ENCODE measurements around the gene SLC15A4.

SLC15A4 gene

GRCh38 chr12:128791395-128792322, 32.1 kb downstream of the SLC15A4 start:
- DNase-seq, result no peak

GRCh38 chr12:128790653-128791373, 32.9 kb downstream of the SLC15A4 start:
- no peak for DNase-seq

GRCh38 chr12:128790221-128790620, 33.5 kb downstream of the SLC15A4 start:
- no peak for DNase-seq

GRCh38 chr12:128789356-128789929, 34.3 kb downstream of the SLC15A4 start:
- no peak for DNase-seq

- DNase-seq, result no peak
These were observed 35.9 kb downstream of the SLC15A4 start for GRCh38 chr12:128787827-128788226.

GRCh38 chr12:128786741-128787391, 36.9 kb downstream of the SLC15A4 start:
- DNase-seq, result no peak

GRCh38 chr12:128784030-128784760, 39.6 kb downstream of the SLC15A4 start:
- DNase-seq, result no peak

GRCh38 chr12:128783129-128783574, 40.6 kb downstream of the SLC15A4 start:
- DNase-seq, result no peak

GRCh38 chr12:128779901-128780300, 43.9 kb downstream of the SLC15A4 start:
- no peak for DNase-seq

- DNase-seq, result no peak
These were observed 51.5 kb downstream of the SLC15A4 start for GRCh38 chr12:128772249-128772648.

GRCh38 chr12:128771681-128772080, 52.1 kb downstream of the SLC15A4 start:
- DNase-seq, result no peak

- DNase-seq, result no peak
These were observed 56.2 kb downstream of the SLC15A4 start for GRCh38 chr12:128767518-128767917.

GRCh38 chr12:128766738-128767501, 56.8 kb downstream of the SLC15A4 start:
- no peak for DNase-seq

- no peak for DNase-seq
These were observed 60.4 kb downstream of the SLC15A4 start for GRCh38 chr12:128763395-128763794.

GRCh38 chr12:128761379-128761790, 62.4 kb downstream of the SLC15A4 start:
- DNase-seq, result no peak

- no peak for DNase-seq
These were observed 68.2 kb downstream of the SLC15A4 start for GRCh38 chr12:128755566-128755965.

- no peak for DNase-seq
These were observed 69.5 kb downstream of the SLC15A4 start for GRCh38 chr12:128754275-128754674.

GRCh38 chr12:128753438-128753837, 70.3 kb downstream of the SLC15A4 start:
- DNase-seq, result no peak

- DNase-seq, result no peak
These were observed 71.4 kb downstream of the SLC15A4 start for GRCh38 chr12:128752386-128752785.

- no peak for DNase-seq
These were observed 76.3 kb downstream of the SLC15A4 start for GRCh38 chr12:128747441-128747840.

All from SHP77 (cell line).